Activated effector memory CD4-positive, alpha-beta T cell treated with Interleukin-2 at 50 U/mL for 16 hours (primary cell): Measurements from ENCODE around the gene URI1.

ENCODE experiments used
- DNase-seq: peaks from one replicate; pipeline ENCODE4 v3.0.0-alpha.2; 2020

The URI1 gene

GRCh38 chr19:29974701-29975100, 32.7 kb downstream of the URI1 start:
- no peak for DNase-seq

DNA sequence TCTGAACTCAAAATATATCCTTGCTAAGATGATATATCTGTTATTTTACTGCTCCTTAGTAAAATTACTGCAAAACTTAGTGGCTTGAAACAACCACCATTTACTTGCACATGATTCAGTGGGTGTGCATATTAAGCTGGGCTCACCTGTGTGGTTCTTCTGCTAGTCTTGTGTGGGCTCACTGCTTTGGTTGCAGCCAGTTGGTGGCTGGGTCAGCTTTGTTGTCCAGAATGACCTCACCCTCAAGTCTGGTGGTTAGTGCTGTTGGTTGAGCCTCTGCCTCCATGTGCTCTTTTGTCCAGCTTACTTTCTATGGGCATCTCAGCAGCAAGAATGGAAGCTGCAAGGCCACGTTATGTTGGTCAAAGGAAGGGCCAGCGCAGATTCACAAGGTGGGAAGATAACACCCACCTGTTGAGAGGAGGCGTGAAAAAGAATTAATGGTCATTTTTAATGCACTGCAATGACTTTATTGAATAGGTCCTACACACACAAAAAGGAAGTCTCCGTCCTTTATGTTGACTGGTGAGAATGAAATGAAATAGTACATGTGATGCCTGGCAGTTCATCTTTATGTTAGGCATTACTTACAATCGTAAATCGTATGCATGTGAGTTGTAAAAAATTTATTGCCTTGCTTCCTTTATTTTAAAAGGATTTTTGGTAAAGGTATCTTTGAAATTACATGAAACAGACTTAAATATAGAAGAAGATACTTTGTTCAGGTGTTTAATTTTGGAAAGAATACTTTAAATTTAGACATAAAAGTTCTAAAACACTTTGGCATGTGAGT, 34.3 kb downstream of the URI1 start:
- no peak for DNase-seq

DNA sequence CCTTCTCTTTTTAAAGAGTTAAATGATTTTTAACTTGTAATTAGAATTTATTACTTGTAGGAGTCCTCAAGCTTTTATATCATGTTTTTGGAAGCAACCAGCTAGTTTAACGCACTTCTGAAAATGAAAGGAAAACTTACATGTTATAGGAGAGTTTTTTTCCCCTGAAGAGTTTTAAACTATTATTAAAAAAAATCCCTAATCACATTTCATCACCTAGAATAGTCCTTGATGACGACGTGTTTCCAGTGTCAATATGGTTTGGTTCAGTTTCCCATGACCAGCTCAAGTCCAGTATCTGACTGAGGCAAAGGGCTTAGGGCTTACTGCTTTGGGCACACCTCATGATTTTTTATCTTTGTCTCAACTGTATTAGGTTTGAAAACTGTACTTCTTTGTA, 36.0 kb downstream of the URI1 start:
- DNase-seq = no peak

DNA sequence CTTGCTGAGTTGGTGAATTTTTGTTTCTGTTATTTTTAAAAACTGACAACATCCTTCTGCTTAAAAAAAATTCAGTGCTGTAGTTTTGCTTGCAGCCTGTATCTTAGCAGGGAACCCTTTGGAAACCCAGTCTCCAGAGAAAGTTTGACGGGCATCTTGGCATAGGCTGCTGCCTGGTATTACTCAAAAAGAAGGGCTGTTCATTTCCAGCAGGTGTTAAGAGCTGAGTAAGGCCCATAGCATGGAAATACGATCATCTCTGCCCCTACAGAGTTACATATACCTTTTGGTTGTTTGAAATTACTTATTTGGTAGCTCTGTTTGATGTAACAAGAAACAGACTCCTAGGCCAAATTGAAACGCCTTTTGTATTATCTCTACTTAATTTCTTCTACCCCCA, 41.5 kb downstream of the URI1 start:
- no peak for DNase-seq

DNA sequence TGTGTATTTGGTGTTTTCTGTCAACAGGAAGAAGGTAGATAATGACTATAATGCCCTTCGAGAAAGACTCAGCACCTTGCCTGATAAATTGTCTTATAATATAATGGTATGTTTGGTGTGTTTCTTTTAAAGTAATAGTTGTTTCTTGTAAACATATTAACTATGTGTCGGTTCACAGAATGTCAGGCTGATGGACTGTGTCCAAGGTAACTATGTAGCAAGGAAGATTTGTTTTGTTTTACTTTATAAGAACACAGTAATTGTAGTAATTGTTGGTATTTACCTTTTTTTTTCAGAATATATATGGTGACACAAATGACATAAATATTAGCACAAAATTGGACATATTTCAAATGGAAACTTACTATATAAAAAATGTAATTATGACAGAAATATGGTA, 43.2 kb downstream of the URI1 start:
- DNase-seq = no peak

GRCh38 chr19:29988351-29988750, 46.3 kb downstream of the URI1 start:
- no peak for DNase-seq

DNA sequence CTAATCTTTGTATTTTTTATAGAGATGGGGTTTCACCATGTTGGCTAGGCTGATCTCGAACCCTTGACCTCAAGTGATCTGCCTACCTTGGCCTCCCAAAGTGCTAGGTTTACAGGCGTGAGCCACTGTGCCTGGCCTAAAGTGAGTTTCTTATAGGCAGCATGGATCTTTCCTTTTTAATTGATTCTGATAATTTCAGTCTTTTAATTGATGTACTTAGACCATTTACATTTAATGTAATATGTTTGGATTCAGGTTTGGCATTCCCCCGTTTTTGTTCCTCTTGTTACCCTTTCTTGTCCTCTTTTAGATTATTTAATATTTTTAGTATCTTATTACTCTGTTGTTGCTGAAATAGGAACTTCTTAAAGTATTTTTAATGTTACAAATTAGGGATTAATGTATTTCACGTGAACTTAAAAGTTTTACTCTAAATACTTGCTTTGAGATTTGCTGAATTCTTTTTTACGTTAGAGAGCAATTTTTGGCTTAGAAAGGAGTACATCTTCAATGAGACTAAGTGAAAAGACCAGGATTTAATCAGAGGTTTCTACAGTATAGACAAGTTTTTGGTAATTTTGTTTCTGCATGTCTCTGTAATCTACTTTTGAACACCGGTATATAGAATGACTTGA, 50.3 kb downstream of the URI1 start:
- no peak for DNase-seq

GRCh38 chr19:29999490-29999889, 57.5 kb downstream of the URI1 start:
- no peak for DNase-seq

GRCh38 chr19:30000862-30001261, 58.8 kb downstream of the URI1 start:
- no peak for DNase-seq

GRCh38 chr19:30001301-30001700, 59.3 kb downstream of the URI1 start:
- DNase-seq = no peak

GRCh38 chr19:30001791-30002190, 59.8 kb downstream of the URI1 start:
- no peak for DNase-seq

GRCh38 chr19:30003866-30004265, 61.8 kb downstream of the URI1 start:
- no peak for DNase-seq

DNA sequence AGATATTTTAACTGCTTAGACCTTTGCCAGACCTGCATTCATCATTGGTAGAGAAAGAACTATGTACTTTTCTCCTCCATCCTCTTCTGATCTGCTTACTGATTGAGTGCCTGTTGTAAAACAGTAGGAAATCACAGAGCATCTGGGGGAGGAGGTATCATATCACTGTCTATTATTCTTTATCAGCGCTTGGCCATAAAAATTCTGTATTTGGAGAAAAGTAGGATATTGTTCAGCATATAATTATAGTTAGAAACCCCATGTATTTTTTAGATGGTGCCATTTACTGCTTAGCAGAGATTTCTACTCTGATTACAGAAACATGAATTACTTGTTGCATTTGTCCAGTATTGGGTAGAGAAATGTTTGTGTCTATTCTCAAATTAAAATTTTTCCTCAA, 62.4 kb downstream of the URI1 start:
- DNase-seq = no peak

DNA sequence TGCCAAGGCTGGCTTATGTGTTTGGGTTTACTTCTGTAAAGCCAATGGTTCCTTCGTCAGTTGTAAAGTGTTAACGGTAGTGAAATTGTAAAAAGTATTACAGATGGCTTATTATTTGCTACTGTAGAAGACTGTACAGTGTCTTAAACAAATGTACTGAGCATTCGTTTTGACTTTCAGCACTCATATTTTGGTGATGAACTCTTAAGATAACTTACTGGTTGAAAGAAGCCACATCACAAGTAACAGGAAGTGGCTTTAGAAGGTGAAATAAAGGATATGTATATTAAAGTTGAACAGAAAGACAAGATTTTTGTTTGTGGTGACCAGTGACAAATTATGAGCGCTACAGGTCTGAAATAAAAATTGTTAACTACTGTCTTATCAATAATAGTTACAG, 64.2 kb downstream of the URI1 start:
- DNase-seq = no peak

- no peak for DNase-seq
These were observed 66.1 kb downstream of the URI1 start for GRCh38 chr19:30008169-30008568.

GRCh38 chr19:30009013-30009412, 67.0 kb downstream of the URI1 start:
- DNase-seq = no peak

GRCh38 chr19:30011051-30011578, 69.1 kb downstream of the URI1 start:
- no peak for DNase-seq

- no peak for DNase-seq
These were observed 72.7 kb downstream of the URI1 start for GRCh38 chr19:30014770-30015169.

GRCh38 chr19:30017172-30017571, 75.1 kb downstream of the URI1 start:
- DNase-seq = no peak

GRCh38 chr19:30020189-30020588, 78.2 kb downstream of the URI1 start:
- DNase-seq = no peak

DNA sequence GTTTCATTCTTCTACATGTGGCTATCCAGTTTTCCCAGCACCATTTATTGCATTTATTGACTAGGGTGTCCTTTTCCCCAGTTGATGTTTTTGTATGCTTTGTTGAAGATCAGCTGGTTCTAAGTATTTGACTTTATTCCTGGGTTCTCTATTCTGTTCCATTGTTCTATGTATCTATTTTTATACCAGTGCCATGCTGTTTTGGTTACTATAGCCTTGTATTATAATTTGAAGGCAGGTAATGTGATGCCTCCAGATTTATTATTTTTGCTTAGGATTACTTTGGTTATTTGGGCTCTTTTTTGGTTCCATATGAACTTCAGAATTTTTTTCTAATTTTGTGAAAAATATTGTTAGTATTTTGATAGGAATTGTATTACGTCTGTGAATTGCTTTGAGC, 80.6 kb downstream of the URI1 start:
- no peak for DNase-seq

GRCh38 chr19:30023330-30023729, 81.3 kb downstream of the URI1 start:
- no peak for DNase-seq

DNA sequence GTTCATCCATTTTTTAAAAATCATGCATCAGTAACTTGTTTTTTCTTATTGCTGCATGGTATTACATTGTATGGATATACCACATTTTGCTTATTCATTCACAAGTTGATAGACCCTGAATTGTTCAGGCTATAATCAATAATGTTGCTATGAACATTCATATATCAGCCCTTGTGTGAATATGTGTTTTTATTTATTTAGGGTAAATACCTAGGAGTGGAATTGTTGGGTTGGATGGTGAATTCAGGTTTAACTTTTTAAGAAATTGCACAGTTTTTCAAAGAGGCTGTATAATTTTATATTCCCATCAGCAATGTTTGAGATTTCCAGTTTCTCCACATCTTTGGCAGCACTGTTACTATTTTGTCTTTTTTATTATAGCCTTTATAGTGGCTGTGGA, 82.1 kb downstream of the URI1 start:
- no peak for DNase-seq

DNA sequence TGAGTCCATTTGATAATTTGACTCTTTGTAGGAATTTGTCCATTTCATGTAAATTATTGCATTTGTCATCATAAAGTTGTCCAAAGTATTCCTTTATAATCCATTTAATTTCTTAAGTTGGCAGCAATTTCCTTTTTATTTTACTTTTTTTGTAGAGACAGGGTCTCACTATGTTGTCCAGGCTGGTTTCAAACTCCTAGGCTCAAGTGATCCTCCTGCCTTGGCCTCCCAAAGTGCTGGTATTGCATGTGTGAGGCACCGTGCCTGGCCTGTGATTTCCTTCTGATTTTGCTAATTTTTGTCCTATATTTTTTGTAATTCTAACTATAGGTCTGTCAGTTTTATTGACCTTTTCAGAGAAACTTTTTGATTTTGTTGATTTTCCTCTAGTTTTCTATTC, 84.9 kb downstream of the URI1 start:
- no peak for DNase-seq
